Muscle layer of colon (tissue), 2 donors: ENCODE data around the gene MAGEH1.
A peak's percentile ranks its signal among the peaks of the same experiment; 100 is the strongest.
"Not testable (repeated sequence)": the region's sequence is repeated elsewhere in the genome, so short reads cannot be mapped to it uniquely, and the experiment has no call there.

Source experiments
- H3K27ac ChIP-seq: one replicate; pipeline ENCODE4 v1.7.0; 2013; ENCODE audit warnings: low read depth, mild to moderate bottlenecking, low read length, moderate library complexity
- H3K27me3 ChIP-seq, 2 donors: one replicate each; pipeline ENCODE4 v1.7.0; 2013; ENCODE audit warnings: low read length in 2 of 2, mild to moderate bottlenecking in 2 of 2; ENCODE audit not compliant: insufficient read depth in 2 of 2, control insufficient read depth in 1 of 2
- H3K36me3 ChIP-seq: one replicate; pipeline ENCODE4 v1.7.0; 2013; ENCODE audit warnings: mild to moderate bottlenecking, low read length; ENCODE audit not compliant: insufficient read depth
- H3K4me1 ChIP-seq: one replicate; pipeline ENCODE4 v1.7.0; 2013; ENCODE audit warnings: mild to moderate bottlenecking, low read length; ENCODE audit not compliant: insufficient read depth
- H3K4me3 ChIP-seq, 2 donors: one replicate each; pipeline ENCODE4 v1.7.0; 2013; ENCODE audit warnings: low read length in 2 of 2, low read depth in 1 of 2, mild to moderate bottlenecking in 1 of 2, moderate library complexity in 1 of 2
- H3K9ac ChIP-seq: one replicate; pipeline ENCODE4 v1.7.0; 2013; ENCODE audit warnings: low read length
- H3K9me3 ChIP-seq: one replicate; pipeline ENCODE4 v1.7.0; 2013; ENCODE audit warnings: mild to moderate bottlenecking, low read length
- donor health status: abdominal sarcoma.
- donor health status: Adenocarcinoma of cecum.

The MAGEH1 gene

DNA sequence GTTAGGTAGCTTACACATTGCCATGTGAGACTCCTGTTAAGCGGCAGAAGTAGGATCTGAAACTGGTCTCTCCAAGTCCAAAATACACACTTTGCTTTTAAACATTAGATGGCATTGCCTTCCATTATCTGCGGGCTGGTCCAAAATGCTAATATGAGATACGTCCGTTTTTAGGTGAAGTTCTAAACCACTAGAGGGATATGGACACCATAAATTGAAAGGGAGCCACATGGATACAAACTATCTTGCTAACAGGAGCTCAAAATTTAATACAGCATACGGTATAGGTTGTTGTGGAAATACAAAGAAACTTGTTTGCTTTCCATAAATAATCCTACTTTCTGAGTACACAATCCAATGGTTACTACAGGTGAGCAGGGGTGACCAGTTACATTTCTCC is 13.9 kb downstream of the MAGEH1 start:
- not testable (repeated sequence) for H3K27me3 ChIP-seq, H3K4me3 ChIP-seq, H3K4me1 ChIP-seq, H3K27ac ChIP-seq, H3K36me3 ChIP-seq, H3K9ac ChIP-seq, H3K9me3 ChIP-seq

DNA sequence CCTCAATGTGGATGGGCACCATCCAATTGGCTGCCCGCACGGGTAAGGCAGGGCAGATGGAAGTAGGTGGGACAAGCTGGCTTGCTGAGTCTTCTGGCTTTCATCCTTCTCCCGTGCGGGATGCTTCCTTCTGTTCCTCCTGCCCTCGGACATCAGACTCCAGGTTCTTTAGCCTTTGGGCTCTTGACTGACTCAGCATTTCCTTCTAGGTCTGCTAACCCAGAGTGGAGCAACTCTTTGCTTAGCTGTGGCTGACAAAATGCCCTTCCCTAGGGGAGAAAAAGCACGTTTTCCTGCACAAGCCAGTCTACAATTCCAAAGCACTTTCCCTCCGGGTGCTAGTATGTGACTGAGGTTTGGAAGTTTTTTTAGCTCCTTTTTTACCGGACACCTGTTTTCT is 28.0 kb downstream of the MAGEH1 start:
- H3K9ac ChIP-seq, H3K4me3 ChIP-seq, H3K27me3 ChIP-seq, H3K4me1 ChIP-seq, H3K27ac ChIP-seq, H3K9me3 ChIP-seq, H3K36me3 ChIP-seq: not testable (repeated sequence)

DNA sequence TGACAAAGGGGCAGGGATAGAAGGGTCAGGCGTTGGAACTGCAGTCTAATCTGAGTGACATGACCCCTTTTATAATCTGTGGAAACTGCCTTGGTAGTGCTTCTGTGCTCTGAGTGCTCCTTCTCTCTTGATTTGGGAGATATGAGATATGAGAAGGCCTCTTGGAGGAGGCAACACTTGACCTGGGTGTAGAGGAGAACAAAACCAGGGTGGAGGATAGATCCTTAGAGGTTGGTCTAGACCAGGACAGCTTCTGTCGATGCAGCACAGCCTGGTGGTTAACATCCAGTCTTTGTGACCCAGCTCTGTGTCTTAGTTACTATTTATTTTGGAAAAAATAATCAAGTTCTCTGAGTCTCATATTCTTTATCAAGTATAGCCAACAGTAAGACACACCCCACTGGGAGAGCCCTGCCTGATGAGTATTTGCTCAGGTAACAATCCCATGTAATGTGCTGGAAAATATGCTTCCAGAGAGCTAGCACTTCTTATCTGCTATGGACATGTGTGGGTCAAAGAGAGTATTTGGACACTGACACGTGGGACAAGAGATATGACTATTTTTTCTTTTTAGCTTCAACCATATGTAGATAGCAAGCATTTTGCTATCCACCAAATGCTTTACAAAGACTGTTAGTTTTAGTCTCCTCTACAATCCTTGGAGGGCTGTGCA is 28.6 kb downstream of the MAGEH1 start:
- no peaks in the 10 kb centered on the region for H3K27me3 ChIP-seq
- no peaks in the 10 kb centered on the region for H3K9me3 ChIP-seq
- H3K36me3 ChIP-seq: no peaks in the 10 kb centered on the region
- H3K4me1 ChIP-seq: no peaks in the 10 kb centered on the region
- no peak overlapping the region for H3K4me3 ChIP-seq
- no peak overlapping the region for H3K27ac ChIP-seq
- no peak overlapping the region for H3K9ac ChIP-seq

DNA sequence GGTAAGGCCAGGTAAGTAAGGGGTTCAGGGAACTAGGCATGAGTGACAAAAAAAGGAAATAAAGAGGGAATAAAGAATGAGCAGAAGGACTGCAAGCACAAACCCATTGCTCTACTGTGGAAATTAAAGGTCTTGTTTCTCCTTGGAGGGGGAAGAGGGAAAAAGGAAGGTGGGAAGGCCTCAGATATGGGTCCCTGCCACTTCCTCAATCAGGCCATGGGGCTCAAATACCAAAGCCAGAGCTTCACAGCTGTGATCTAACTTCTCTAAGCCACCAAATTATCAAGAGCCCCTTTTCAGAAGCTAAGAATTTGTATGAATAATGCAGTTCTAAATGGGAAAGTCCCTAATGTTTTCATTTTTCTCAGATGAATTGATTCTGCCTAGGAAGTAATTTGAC is 33.0 kb downstream of the MAGEH1 start:
- Histone ChIP-seq H3K27me3 (no peaks in the 10 kb centered on the region), H3K27ac (no peak overlapping the region), H3K36me3 (no peaks in the 10 kb centered on the region), H3K4me3 (no peak overlapping the region), H3K9ac (no peak overlapping the region), H3K4me1 (no peaks in the 10 kb centered on the region), H3K9me3 (no peaks in the 10 kb centered on the region)

DNA sequence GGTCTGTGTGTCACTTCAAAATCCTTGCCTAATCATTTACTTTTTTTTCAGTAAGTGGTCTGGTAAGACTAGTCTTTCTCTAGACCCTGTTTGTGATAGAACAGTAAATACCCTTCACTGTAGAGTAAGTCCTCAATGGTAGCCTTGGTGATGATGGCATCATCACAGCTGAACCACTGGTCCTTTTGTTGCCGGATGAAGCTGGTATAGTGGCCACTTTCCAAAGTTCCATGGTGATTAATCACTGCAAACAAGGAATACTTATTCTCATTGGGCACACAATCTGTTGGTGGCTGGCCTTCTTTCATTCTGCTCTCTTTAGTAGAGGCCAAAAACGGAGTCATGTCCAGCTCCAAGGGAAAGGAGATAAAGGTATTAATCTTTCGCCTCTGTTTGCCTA is 34.8 kb downstream of the MAGEH1 start:
- Histone ChIP-seq H3K9ac (no peak overlapping the region), H3K27me3 (no peaks in the 10 kb centered on the region), H3K36me3 (no peaks in the 10 kb centered on the region), H3K4me1 (no peaks in the 10 kb centered on the region), H3K4me3 (no peak overlapping the region), H3K27ac (no peak overlapping the region), H3K9me3 (no peaks in the 10 kb centered on the region)

DNA sequence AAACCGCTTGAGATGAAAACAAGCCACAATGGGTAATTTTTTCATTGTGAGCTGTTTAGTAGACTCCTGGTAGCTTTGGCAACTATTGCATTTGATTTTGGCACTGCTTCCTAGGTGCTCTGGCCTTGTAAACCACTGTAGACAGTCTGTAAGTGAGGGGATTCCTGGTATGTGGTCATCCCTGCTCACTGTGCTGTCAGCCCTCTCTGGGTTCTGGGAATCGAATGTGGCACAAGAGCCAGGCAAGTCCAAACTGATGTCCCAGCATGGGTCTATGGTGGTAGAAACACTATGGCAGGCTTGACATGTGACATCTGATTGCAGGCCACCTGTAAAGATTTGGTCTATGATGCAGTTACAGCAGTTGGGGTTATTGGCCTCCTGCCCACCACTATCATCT is 35.2 kb downstream of the MAGEH1 start:
- no peaks in the 10 kb centered on the region for H3K9me3 ChIP-seq
- H3K4me1 ChIP-seq: no peaks in the 10 kb centered on the region
- no peak overlapping the region for H3K4me3 ChIP-seq
- no peak overlapping the region for H3K27ac ChIP-seq
- H3K9ac ChIP-seq: no peak overlapping the region
- no peaks in the 10 kb centered on the region for H3K36me3 ChIP-seq
- H3K27me3 ChIP-seq: no peaks in the 10 kb centered on the region

DNA sequence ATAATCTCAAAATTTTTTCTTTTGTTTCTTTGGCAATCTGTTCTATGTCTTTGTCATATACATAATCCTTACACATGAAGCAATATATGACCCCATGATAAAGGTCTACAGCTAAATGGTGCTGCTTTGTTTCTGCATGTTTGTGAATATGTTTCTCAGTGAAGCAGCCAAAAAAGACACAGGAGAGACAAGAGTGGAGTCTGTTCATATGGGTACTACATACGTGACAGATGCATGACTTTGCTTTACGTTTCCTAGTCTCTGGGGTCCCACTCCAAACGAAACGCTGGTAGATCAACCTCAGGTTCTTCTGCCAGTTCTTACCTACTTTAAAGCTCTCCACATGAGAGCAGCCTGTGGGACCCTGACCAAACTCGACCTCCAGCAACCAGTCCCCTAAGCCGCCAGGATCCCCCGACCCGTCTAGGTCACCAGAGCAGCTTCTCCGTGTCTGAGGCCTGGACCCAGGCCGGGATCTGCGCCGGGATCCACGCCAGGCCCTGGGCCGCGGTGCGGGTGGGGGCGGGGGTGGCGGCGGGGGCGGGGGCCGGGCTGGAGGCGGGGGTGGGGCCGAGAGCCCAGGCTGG is 36.2 kb downstream of the MAGEH1 start:
- no peaks in the 10 kb centered on the region for H3K27me3 ChIP-seq
- H3K4me1 ChIP-seq: no peaks in the 10 kb centered on the region
- peak overlapping the region; percentile 41 for H3K9ac ChIP-seq
- H3K4me3 ChIP-seq: no peak overlapping the region
- H3K27ac ChIP-seq: peak overlapping the region; percentile 66
- no peaks in the 10 kb centered on the region for H3K9me3 ChIP-seq
- no peaks in the 10 kb centered on the region for H3K36me3 ChIP-seq

DNA sequence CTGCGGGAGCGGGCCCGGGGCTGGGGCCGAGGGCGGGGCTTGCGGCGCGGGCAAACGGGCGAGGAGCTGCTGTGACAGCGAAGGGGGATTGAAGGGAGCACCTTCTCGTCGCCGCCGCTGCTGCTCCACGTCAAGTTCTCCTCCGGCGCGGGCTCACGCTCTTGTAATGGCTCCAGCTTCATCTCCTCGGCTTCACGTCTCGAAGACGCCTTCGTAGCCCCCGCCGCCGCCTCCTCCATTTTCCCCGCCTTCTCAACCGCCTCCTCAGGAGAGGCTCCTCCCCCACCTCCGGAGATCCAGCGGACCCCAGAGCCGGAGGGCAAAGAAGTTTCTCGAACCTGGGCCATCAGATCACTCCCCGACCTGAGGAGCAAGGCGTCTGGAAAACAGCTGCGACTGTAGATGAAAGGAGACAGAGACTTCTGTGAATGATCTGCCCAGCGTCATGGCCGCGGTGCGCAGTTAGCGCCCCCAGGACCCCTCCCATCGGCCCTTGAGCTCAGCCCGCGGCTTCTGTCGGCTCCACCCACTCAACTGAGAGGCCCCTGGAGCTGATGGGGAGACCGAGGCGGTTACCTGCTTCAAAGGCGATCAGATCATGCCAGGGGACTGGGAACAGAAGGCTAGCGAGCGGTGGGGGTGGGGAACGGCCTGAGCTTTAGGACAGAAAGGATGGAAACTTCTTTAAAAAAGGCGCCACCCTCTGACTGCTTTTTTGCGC is 36.8 kb downstream of the MAGEH1 start:
- no peaks in the 10 kb centered on the region for H3K36me3 ChIP-seq
- H3K27me3 ChIP-seq: no peaks in the 10 kb centered on the region
- H3K9me3 ChIP-seq: no peaks in the 10 kb centered on the region
- peak overlapping the region; percentile 50 to 81 for H3K4me3 ChIP-seq
- no peaks in the 10 kb centered on the region for H3K4me1 ChIP-seq
- peak overlapping the region; percentile 82 for H3K9ac ChIP-seq
- peak overlapping the region; percentile 84 for H3K27ac ChIP-seq

DNA sequence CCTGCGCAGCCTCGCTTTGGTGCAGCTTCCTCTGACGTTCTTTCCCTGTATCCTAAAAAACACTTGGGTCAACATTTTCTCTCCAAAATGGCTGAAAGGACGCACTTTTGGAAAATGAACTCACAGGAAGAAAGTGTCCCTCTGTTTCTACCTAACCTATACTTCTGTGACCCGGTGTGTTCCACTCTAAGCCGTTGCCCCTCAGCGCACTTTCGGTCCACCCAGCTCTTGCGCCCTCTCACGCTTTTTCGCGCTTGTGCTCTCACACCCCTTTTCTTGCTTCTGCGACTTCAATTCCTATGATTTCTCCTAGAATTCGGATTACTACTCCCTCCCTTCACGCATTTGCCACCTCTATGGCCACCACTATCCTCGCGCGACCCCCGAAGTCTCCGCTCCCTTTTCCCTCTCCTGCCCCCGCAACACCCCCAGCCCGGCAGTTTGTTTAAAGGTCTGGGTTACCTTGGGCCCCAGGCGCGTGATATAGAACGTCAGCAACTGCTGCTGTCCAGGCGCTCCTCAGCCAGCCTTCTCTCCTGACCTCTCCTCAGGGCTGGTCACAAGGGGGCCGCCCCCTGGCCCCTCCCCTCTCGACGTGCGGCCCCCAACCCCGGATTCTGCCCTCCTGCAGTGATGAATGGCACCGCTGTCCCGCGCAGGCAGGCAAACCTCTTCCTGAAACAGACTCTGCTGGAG is 37.5 kb downstream of the MAGEH1 start, which contains the start of gene USP51:
USP51 (minus strand) TSS at position 535 of the 696 bp plus-strand sequence. CDS start 909 bp downstream, outside the sequence.
- Histone ChIP-seq H3K36me3 (no peaks in the 10 kb centered on the region), H3K4me1 (no peaks in the 10 kb centered on the region), H3K4me3 (peak within 1 kb of the TSS; percentile 50 to 81), H3K27ac (peak within 1 kb of the TSS; percentile 84), H3K27me3 (no peaks in the 10 kb centered on the region), H3K9ac (peak within 1 kb of the TSS; percentile 82), H3K9me3 (no peaks in the 10 kb centered on the region)

DNA sequence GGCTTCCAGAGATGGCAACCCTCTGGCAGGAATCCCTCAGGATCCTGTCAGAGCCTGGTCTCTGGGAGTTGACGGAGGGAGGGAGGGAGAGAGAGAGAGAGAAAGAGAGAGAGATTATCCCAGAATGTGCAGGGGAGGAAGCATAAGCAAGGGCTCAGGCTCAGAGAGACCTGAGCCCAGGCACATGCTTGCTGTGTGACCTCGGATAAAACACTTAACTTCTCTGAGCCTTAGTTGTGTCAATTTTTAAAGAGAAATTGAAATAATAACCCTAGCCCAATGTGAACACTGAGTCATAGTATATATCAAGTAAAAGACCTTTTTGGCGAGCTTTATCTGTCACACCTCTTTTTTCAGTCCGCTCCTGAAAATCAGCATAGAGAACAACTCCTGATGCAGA is 38.2 kb downstream of the MAGEH1 start:
- Histone ChIP-seq H3K9ac (peak overlapping the region; percentile 82), H3K27me3 (no peaks in the 10 kb centered on the region), H3K36me3 (no peaks in the 10 kb centered on the region), H3K4me3 (peak overlapping the region; percentile 50 to 81), H3K4me1 (no peaks in the 10 kb centered on the region), H3K27ac (peak overlapping the region; percentile 84), H3K9me3 (no peaks in the 10 kb centered on the region)

DNA sequence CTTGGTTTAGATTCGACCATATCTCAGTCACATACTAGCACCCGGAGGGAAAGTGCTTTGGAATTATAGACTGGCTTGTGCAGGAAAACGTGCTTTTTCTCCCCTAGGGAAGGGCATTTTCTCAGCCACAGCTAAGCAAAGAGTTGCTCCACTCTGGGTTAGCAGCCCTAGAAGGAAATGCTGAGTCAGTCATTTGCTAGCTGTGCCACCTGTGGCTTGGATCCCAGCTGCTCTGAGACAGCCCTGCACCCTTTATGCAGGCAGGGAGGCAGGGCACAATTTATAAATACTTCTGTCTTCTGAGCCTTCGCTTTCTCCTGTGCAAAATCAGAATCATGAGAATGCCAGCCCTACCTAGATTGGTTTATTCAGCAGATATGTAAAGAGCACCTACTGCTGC is 39.0 kb downstream of the MAGEH1 start:
- Histone ChIP-seq H3K27me3 (no peaks in the 10 kb centered on the region), H3K9me3 (no peaks in the 10 kb centered on the region), H3K36me3 (no peaks in the 10 kb centered on the region), H3K27ac (no peak overlapping the region), H3K9ac (no peak overlapping the region), H3K4me1 (no peaks in the 10 kb centered on the region), H3K4me3 (no peak overlapping the region)
